BLaER1 treated with 17β-estradiol and CSF1 and Interleukin-3, amounts not matched to agents 10 nM and 100 nM (cell line): ENCODE measurements around the gene HOXB7.

Source experiments
- H3K27ac ChIP-seq, 11 experiments: shearing (Covaris generic); formaldehyde crosslinking; 2 replicates each; pipeline ENCODE4 v1.8.1; 2022
- H3K27me3 ChIP-seq, 11 experiments: shearing (Covaris generic); formaldehyde crosslinking; 2 replicates each; pipeline ENCODE4 v1.8.1; 2022
- H3K36me3 ChIP-seq, 11 experiments: shearing (Covaris generic); formaldehyde crosslinking; 2 replicates each; pipeline ENCODE4 v1.8.1; 2022
- H3K4me1 ChIP-seq, 10 experiments: shearing (Covaris generic); formaldehyde crosslinking; 2 replicates each; pipeline ENCODE4 v1.8.1; 2022
- H3K4me2 ChIP-seq, 11 experiments: shearing (Covaris generic); formaldehyde crosslinking; 2 replicates each; pipeline ENCODE4 v1.8.1; 2022
- H3K4me3 ChIP-seq, 10 experiments: shearing (Covaris generic); formaldehyde crosslinking; 2 replicates each; pipeline ENCODE4 v1.8.1; 2022
- H3K9ac ChIP-seq, 11 experiments: shearing (Covaris generic); formaldehyde crosslinking; 2 replicates each; pipeline ENCODE4 v1.8.1; 2022
- H3K9me3 ChIP-seq, 11 experiments: shearing (Covaris generic); formaldehyde crosslinking; replicated peaks in 1 of 11; 2 replicates each; pipeline ENCODE4 v1.8.1; 2022
- H4K20me1 ChIP-seq, 11 experiments: shearing (Covaris generic); formaldehyde crosslinking; 2 replicates each; pipeline ENCODE4 v1.8.1; 2022
- Cebpa-rat ChIP-seq, 11 experiments: shearing (Covaris generic); IDR thresholded peaks; 2 replicates each; pipeline ENCODE4 v1.8.1; 2022

Gene HOXB7

DNA sequence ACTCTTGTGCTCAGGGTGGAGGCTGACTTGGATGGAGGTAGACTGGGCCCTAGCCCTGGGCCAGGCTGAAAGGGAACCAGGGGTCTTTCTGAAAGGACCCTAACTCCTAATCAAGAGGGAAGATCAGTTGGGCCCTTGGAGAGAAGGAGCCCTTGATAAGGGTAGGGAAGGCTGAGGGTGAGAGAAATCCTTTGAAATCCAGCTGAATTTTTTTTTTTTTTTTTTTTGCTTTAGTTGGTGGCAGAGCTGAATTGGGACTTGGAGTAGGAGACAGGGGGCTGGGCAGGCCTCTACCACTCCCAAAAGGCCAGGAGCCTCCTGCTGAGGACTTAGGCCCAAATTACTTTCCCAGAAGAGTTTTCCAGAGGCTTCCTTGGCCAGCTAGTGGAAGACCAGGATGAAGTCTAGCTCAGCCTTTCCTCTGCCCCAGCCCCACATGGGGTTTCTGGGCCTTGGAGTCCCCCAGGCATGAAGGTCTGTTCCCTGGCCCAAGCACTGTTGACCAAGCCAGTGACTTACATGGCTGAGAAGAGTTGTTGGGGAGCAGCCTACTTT is 20.1 kb downstream of the HOXB7 start:
- no peak overlapping the region for H3K27ac ChIP-seq
- no peak overlapping the region for H3K4me3 ChIP-seq
- H3K36me3 ChIP-seq = no peaks in the 10 kb centered on the region
- no peak overlapping the region for H3K4me2 ChIP-seq
- H4K20me1 ChIP-seq = peaks cover 0 to 96% (median 89%) of the 10 kb centered on the region in 11 experiments; a peak in 19 of 22 replicates
- peaks cover 98 to 100% (median 100%) of the 10 kb centered on the region in 11 experiments for H3K27me3 ChIP-seq
- H3K4me1 ChIP-seq = peaks cover 9 to 34% (median 20%) of the 10 kb centered on the region in 10 experiments; a peak in 18 of 20 replicates
- no peak for TF ChIP-seq Cebpa-rat (IDR thresholded peaks at IDR 0.05)
- no peaks in the 10 kb centered on the region for H3K9me3 ChIP-seq
- H3K9ac ChIP-seq = no peak overlapping the region

DNA sequence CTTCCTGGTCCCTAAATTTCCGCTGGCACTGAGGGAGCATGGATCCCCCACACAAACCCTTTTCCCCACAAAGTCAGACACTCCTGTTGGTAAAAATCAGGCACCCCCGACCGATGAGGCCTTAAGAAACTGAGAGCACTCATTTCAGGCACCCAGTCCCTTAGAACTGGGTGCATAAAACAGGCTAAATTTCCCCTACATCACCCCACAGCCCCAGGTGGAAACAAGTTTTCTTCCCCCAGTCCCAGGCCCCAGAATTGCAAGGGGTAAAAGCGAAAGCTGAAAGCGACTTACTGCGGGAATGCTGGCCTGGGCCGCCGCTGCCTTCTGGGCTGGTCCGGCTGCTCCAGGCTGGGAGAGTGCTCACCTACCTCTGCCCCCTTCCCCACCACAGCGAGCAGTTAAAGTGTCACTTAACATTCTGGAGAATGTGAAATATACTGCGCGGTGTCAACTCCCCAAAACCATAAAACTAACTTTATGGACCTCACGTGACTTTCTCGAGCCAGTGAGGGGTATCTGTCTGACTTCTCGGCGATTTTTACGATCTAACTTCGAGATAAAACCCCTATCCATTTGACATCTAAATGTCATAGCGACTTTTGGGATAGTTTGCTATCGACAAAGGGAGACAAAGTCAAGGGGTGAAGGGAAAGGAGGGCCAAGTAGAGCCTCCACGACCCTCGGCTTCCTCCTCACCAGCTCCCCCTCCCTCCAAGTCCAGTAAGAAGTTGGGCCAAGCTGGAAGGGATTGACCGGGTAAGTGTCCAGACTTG is 20.8 kb downstream of the HOXB7 start, which contains the start of gene HOXB3:
TSS of gene HOXB3 (minus strand) at position 411 of the 776 bp plus-strand sequence. CDS start 37,767 bp downstream, outside the sequence.
- no peak for TF ChIP-seq Cebpa-rat (IDR thresholded peaks at IDR 0.05)
- Histone ChIP-seq H3K4me3 (no peak within 1 kb of the TSS), H3K9ac (no peak within 1 kb of the TSS), H3K36me3 (no peaks in the 10 kb centered on the region), H3K9me3 (no peaks in the 10 kb centered on the region), H3K27ac (no peak within 1 kb of the TSS), H3K4me1 (peaks cover 11 to 37% (median 22%) of the 10 kb centered on the region in 10 experiments; a peak in 18 of 20 replicates), H3K27me3 (peaks cover 98 to 100% (median 100%) of the 10 kb centered on the region in 11 experiments), H4K20me1 (peaks cover 0 to 95% (median 89%) of the 10 kb centered on the region in 11 experiments; a peak in 19 of 22 replicates), H3K4me2 (peak within 1 kb of the TSS in 1 of 11 experiments; percentile 11; a peak in 1 of 22 replicates)

DNA sequence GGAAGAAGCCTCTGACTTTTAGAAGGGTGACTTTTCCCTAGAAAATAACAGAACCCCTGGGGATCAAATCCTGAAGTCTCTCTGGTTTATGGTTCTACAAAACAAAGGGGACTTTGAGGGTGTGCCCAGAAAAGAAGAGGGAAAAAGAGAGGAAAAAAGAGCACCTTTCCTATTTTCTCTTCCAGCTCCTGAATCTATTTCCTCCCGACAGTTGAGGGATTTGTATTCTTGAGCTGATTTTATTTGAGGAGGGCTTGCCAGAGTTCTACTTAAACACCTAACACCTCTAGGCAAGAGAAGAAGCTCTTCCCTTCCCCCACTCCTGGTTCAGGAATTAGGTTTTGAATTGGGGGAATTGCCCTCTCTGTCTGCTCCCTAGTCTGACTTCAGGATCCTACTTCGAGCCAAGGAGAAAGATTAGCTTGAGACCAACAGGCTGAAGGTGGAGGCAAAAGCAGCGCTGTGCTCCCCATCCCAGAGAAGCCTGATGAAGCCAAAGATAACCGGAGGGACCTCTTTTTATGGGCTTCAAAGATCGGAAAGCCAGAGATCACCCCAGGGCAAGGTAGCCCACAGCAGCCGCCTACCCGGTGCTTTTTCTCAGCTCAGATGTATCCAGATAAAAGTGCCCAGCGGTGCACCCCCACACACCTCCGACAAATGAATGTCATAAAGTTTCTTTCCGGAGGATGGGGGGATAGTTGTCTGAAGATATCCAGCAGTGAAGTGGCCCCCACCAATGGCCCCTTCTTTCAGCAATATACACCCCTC is 21.6 kb downstream of the HOXB7 start:
- Histone ChIP-seq H3K27me3 (peaks cover 97 to 100% (median 100%) of the 10 kb centered on the region in 11 experiments), H3K36me3 (no peaks in the 10 kb centered on the region), H3K4me2 (no peak overlapping the region), H3K9ac (no peak overlapping the region), H3K4me3 (no peak overlapping the region), H3K27ac (no peak overlapping the region), H4K20me1 (peaks cover 0 to 92% (median 84%) of the 10 kb centered on the region in 11 experiments; a peak in 19 of 22 replicates), H3K4me1 (peaks cover 11 to 38% (median 22%) of the 10 kb centered on the region in 10 experiments; a peak in 18 of 20 replicates), H3K9me3 (no peaks in the 10 kb centered on the region)
- no peak for TF ChIP-seq Cebpa-rat (IDR thresholded peaks at IDR 0.05)

DNA sequence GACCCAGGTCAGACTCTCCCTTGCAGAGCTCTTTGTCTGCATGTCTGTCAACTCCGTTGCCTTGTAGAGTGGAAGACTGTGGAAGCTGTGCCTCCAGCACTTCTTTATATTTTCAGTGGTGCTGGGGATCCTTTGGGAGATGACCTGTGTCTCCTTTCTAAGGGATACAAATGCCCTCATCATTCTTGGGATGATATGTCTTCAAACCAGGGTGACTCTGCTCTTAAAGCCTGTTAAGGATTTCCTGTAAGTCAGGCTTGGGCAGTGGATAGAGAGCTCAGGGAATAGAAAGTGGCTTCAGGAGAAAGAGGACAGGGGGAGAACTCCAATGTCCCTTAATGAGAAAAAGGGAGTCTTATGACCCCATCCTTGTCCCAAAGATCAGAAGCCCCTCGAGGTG is 22.3 kb downstream of the HOXB7 start:
- Histone ChIP-seq H3K36me3 (no peaks in the 10 kb centered on the region), H3K4me1 (peaks cover 11 to 38% (median 22%) of the 10 kb centered on the region in 10 experiments; a peak in 18 of 20 replicates), H3K9me3 (no peaks in the 10 kb centered on the region), H3K27me3 (peaks cover 99 to 100% (median 100%) of the 10 kb centered on the region in 11 experiments), H3K4me3 (no peak overlapping the region), H3K27ac (no peak overlapping the region), H4K20me1 (peaks cover 0 to 96% (median 84%) of the 10 kb centered on the region in 11 experiments; a peak in 19 of 22 replicates), H3K4me2 (peak overlapping the region in 2 of 11 experiments; percentile 92 to 95; a peak in 2 of 22 replicates), H3K9ac (no peak overlapping the region)
- no peak for TF ChIP-seq Cebpa-rat (IDR thresholded peaks at IDR 0.05)

DNA sequence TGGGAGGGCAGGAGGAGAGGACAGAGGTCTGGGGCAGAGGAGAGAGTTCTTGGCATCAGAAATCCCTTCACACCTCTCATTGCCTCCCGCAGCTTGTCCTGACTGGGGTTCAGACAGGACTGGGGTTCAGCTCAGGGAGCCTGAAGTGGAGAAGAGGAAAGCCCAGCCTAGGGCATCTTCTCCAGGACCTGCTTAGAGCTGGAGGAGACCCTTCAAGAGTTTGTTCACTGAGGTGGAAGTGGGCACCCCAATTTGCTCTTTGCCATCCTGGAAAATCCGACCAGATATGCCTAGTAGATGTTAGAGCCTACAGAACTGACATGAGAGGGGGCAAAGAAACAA is 22.8 kb downstream of the HOXB7 start:
- no peak overlapping the region for H3K4me3 ChIP-seq
- no peak overlapping the region for H3K9ac ChIP-seq
- H4K20me1 ChIP-seq = peaks cover 0 to 96% (median 85%) of the 10 kb centered on the region in 11 experiments; a peak in 18 of 22 replicates
- H3K27ac ChIP-seq = no peak overlapping the region
- peaks cover 99 to 100% (median 100%) of the 10 kb centered on the region in 11 experiments for H3K27me3 ChIP-seq
- H3K4me2 ChIP-seq = peak overlapping the region in 4 of 11 experiments; percentile 36 to 96 (median 94); a peak in 8 of 22 replicates
- H3K36me3 ChIP-seq = no peaks in the 10 kb centered on the region
- peaks cover 11 to 33% (median 21%) of the 10 kb centered on the region in 10 experiments; a peak in 18 of 20 replicates for H3K4me1 ChIP-seq
- no peaks in the 10 kb centered on the region for H3K9me3 ChIP-seq
- no peak for TF ChIP-seq Cebpa-rat (IDR thresholded peaks at IDR 0.05)

DNA sequence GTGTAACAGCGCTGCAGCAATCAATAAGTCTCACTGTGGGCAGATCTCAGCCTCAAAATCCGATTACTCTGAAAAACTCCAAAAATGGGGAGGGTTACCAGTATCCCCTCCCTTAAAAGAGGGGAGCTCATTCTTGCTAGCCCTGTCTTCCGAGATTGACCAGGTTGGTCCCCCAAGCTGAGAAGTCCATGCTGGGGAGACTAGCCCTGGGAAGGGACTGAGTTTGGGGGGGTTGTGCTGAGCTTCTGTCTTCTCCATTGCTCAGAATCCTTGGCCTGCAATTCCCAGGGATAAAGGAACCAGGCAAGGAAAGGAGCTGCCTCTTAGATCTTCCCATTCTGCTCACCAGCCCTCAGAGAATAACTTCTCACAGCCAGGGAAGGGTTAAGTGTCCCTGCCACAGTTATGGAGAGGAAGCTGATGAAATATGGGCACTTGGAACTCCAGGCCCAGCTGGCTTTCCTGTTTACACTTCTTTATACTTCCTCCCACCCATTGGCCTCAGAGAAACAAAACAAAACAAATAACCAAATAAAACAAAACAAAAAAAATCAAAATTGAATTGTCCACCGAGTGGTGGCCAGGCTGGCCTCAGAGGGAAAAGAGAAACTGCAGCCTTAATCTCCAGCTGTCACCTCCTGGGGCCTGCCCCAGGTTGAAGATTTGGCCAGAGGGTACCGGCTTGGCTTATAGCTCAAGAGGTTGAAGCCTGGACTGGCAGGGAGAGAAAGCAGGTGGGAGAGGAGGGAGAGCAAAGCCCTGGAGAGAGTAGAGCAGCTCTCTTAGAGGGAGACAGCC is 23.3 kb downstream of the HOXB7 start:
- Histone ChIP-seq H4K20me1 (peaks cover 0 to 97% (median 85%) of the 10 kb centered on the region in 11 experiments; a peak in 18 of 22 replicates), H3K36me3 (no peaks in the 10 kb centered on the region), H3K4me1 (peaks cover 11 to 32% (median 20%) of the 10 kb centered on the region in 10 experiments; a peak in 18 of 20 replicates), H3K4me3 (peak overlapping the region in 1 of 10 experiments; percentile 22; a peak in 1 of 20 replicates), H3K4me2 (peak overlapping the region in 7 of 11 experiments; percentile 12 to 96 (median 55); a peak in 13 of 22 replicates), H3K9ac (no peak overlapping the region), H3K27ac (no peak overlapping the region), H3K9me3 (no peaks in the 10 kb centered on the region), H3K27me3 (peaks cover 99 to 100% (median 100%) of the 10 kb centered on the region in 11 experiments)
- no peak for TF ChIP-seq Cebpa-rat (IDR thresholded peaks at IDR 0.05)

DNA sequence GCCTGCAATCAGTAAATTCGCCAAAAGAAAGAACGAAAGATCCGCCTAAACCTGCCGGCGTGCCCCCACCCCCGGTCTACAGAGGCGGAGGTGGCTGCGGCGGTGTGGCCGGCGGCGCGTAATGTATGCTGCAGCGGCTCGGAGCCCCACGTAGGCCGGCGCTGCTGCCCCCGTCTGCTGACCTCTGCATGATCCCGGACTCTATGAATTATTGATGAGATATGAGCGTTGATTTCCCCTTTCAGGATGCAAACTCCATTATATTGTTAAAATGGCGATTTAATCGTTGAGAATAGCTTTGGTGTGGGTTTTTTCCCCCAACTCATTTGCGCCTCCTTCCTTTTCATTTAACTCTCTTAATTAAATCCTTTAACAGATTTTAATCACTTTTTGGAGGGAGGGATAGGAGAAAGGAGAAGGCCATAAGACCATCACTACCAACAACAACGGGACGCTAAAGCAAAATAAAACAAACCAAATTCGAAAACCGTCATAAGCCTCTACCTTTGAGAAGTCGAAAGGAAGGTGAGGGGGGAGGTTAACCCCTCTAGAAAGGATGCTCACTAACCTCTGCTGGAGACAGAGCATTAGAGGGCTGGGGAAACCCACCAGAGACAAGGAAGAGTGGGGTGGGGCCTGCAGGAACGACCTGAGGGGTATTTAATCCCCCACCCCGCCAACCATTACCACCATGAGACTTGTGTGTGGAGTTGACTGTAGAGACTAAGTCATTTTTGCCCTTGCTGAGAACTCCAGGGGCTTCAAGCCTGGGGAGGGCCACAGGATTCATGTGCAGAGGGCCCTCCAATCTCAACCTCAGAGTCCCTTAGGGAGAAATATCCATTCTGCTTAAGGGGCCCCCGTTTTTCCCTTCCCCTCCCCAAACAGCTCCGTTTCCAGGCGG is 24.2 kb downstream of the HOXB7 start:
- no peak for TF ChIP-seq Cebpa-rat (IDR thresholded peaks at IDR 0.05)
- peaks cover 0 to 97% (median 86%) of the 10 kb centered on the region in 11 experiments; a peak in 18 of 22 replicates for H4K20me1 ChIP-seq
- H3K4me1 ChIP-seq = peaks cover 11 to 40% (median 22%) of the 10 kb centered on the region in 10 experiments; a peak in 18 of 20 replicates
- H3K27me3 ChIP-seq = peaks cover 99 to 100% (median 100%) of the 10 kb centered on the region in 11 experiments
- no peak overlapping the region for H3K27ac ChIP-seq
- H3K4me3 ChIP-seq = peak overlapping the region in 7 of 10 experiments; percentile 47 to 65 (median 52); a peak in 8 of 20 replicates
- no peaks in the 10 kb centered on the region for H3K36me3 ChIP-seq
- H3K9me3 ChIP-seq = no peaks in the 10 kb centered on the region
- H3K4me2 ChIP-seq = peak overlapping the region; percentile 63 to 96 (median 83); a peak in 18 of 22 replicates
- no peak overlapping the region for H3K9ac ChIP-seq
